A673 (cell line): ENCODE results near the gene E2F3.

ENCODE experiments used
- EZH2 ChIP-seq: fragments of 200-600 bp; sonication (generic); IDR thresholded peaks from 2 replicates; pipeline ENCODE4 v1.6.1; 2017; ENCODE audit warnings: borderline replicate concordance, low read depth, mild to moderate bottlenecking, mixed read lengths, antibody characterized with exemption, low read length; ENCODE audit not compliant: poor library complexity, severe bottlenecking
- TF ChIP-seq, protein P1 (sequence below): fragments of 300-800, 200-600 bp; sonication (generic); conservative IDR thresholded peaks from 2 replicates; pipeline ENCODE4 v1.5.1; 2017; ENCODE audit warnings: low read depth, mild to moderate bottlenecking, antibody characterized with exemption, low read length, moderate library complexity, mixed read lengths

DNA sequence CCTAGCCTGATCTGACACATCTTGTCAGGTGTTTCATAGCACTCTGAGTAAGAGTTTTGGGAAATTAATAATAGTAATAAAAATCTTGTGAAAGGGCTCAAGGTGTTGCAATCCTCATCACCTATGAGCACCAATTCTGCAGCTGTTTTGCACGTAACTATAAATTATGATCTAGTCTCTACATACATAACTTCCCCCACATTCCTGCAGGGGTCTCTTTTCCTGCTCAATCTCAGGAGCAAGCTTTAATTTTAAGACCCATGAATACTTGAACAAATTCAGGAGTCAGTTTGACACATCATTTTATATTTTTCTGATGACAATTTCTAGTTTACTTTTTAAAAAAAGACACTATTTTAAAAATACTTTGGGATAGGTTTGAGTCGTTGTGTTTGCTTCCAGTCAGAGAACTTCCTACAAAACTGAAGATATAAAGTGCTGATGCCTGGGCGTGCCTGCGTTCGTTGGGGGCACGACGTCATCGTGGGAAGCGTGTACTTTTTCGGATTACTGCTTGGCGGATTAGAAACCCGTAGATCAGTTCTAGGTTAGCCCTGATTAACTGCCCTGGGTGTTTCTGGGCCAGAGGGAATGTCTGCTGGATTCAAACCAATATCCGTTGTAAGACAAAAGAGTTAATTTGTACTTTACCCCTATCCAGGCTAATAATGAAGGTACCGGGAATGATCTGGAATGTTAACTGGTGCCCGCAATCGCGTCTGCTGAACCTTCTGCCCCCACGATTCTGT, 1.0 kb upstream of the E2F3 start:
- TF ChIP-seq, protein P1, sequence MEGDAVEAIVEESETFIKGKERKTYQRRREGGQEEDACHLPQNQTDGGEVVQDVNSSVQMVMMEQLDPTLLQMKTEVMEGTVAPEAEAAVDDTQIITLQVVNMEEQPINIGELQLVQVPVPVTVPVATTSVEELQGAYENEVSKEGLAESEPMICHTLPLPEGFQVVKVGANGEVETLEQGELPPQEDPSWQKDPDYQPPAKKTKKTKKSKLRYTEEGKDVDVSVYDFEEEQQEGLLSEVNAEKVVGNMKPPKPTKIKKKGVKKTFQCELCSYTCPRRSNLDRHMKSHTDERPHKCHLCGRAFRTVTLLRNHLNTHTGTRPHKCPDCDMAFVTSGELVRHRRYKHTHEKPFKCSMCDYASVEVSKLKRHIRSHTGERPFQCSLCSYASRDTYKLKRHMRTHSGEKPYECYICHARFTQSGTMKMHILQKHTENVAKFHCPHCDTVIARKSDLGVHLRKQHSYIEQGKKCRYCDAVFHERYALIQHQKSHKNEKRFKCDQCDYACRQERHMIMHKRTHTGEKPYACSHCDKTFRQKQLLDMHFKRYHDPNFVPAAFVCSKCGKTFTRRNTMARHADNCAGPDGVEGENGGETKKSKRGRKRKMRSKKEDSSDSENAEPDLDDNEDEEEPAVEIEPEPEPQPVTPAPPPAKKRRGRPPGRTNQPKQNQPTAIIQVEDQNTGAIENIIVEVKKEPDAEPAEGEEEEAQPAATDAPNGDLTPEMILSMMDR = peak; percentile 67
- no peak for TF ChIP-seq EZH2
